GM19372 (cell line): ENCODE measurements around the gene FGFR3.

Source experiments
- ATAC-seq: cut with Tn5 transposase; IDR thresholded peaks from one replicate; pipeline ENCODE4 v1.9.1; 2021; ENCODE audit warnings: mild to moderate bottlenecking, low read depth, moderate library complexity; ENCODE audit not compliant: unreplicated experiment

FGFR3 gene

DNA sequence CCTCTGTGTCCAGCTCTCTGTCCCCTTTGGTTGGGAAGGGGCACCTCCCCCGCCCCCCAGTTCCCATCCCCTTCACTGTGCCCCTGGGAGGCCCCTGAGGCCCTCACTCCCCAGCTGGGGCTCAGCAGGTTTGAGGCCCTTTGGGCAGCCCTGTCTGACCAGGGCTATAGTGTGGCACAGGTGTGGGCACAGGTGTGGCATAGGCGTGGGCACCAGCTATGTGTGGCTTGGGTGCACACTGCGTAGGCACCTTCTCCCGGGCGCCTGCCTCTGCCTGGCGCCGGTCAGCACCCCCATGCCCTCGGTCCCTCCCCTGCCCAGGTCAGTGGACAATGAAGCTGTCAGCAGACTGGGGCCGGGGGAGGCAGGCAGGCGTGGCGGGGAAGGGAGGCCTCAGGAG, 7.5 kb upstream of the FGFR3 start:
- ATAC-seq = no peak

DNA sequence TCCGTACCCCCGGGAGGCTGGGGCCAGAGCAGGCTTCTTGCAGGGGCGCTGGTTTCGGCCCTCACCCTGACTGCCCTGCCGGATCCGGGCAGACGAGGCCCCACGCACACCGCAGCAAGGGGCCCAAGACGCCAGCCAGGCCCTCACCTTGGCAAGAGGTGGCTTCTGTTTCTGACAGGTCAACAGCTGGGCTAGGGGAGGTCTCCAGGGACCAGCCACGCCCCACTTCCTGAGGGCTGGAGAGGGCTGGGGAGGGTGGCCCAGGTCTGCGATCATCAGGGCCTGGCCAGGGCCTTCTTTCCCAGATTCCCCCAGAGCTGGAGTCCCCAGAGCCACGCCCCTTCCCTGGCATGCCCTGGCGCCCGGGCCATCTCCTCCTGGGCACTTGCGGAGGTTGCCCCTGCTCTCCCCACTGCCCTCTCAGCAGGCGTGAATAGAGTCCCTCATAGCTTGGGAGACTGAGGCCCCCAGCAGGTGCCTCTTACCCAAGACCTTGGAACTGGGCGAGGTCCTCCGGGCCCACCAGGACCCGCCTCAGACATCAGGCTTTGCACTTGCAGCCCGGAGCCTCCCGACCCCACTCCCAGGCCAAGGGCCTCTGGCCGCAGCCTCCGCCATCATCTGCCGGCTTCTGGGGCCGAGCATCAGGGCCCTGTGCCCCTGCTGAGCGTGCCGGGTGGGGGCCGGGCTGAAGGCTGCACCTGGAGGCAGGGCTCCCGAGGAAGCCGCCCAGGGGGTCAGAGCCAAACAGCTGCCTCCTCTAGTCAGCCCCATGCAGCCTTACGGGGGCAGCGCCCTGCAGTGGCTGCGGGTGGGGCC, 6.3 kb upstream of the FGFR3 start:
- ATAC-seq = no peak

DNA sequence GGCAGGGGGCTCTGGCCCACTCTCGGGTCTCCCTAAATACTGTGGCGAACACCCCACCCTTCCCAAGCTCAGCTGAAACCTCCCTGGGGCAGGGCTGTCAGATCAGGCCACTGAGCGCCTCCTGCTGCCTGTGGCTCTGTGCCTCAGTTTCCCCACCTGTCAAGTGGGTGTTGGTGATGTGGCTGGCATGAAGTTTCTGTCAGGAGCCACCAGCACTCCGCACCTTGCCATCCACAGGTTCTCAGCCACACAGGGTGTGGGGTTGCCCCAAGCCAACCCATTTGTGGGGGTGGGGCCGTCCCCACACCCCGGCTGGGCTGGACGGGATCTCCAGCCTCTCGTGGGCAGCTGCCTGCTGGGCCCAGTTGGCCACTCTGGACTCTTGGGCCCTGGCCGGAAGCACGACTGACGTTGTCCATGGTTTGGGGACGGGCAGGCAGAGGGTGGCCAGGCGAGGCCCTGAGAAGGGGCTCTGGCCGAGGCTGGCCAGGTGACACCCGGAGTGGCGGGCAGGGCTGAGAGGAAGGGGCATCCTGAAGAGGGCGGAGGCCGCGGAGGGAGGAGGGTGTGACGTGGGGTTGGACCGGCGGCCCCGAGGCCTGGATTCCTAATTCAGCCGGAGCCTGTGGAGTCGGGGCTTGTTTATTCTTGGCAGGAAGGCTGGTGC, 5.5 kb upstream of the FGFR3 start:
- ATAC-seq = no peak

DNA sequence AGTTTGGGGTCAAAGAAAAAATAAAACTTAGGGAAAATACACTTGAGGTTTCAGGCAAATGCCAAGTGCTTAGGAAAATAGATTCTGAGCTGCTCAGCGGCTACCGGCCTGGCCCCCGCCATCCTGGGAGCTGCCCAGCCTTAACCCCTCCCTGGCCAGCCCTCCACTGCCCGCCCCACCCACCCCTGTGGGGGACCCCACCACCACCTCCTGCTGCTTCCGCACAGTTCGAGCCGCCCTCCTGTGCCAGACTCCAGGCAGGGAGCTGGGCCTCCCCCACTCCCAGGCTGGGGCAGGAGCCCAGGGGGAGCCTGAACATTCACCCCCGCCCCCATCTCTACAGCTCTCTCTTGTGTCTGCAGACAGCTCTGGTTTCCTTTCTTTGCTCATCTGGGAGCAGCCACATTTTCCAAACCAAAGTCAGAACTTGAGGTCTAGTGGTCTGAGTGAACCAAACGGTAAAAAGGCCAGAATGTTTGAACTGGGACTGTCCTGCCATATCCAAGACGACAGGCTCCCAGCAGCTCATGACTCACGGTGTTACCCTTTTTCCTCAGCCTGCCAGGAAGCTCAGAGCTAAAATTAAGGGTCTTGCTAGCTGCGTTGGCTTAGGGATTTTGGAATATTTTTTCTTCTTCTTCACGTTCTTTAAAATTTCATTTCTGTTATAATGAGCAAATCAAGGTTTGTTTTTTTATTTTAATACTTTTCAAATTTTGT, 4.7 kb upstream of the FGFR3 start:
- no peak for ATAC-seq

DNA sequence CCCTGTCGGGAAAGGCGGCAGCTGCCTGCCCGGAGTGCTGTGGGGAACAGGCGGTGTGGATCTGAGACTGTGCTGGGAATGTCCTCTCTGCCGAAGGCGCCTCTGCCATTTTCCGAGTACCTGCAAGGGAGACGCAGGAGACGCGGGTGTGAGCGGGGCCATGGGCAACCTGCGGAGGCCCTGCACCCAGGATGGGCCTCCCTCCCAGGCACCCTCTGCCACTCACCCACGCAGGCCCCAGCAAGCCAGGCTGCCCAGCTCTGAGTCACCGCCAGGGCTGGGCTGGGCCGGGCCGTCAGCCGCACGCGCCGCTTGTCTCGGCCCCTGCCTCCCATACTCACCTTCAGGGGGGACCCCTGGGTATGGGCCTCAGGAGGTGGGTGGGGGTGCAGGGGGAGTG, 3.5 kb upstream of the FGFR3 start:
- no peak for ATAC-seq

DNA sequence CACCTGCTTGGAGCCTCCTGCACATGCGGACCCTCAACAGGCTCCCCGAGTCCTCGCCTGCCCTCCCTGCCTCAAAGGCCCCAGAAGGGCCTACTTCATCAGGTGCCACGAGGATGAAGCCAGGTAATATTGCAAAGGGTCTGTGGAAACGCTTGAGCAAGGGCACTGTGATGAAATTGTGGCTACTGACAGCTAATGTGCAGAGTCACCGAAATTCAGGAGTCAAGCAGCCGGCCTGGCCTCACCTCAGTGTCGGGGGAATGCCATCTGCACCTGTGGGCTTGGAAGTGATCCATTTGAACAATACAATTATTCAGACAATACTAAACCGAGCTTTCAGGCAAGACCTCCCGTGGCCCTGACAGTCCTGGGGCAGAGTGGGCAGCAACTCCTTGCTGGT, 3.1 kb upstream of the FGFR3 start:
- ATAC-seq = no peak

DNA sequence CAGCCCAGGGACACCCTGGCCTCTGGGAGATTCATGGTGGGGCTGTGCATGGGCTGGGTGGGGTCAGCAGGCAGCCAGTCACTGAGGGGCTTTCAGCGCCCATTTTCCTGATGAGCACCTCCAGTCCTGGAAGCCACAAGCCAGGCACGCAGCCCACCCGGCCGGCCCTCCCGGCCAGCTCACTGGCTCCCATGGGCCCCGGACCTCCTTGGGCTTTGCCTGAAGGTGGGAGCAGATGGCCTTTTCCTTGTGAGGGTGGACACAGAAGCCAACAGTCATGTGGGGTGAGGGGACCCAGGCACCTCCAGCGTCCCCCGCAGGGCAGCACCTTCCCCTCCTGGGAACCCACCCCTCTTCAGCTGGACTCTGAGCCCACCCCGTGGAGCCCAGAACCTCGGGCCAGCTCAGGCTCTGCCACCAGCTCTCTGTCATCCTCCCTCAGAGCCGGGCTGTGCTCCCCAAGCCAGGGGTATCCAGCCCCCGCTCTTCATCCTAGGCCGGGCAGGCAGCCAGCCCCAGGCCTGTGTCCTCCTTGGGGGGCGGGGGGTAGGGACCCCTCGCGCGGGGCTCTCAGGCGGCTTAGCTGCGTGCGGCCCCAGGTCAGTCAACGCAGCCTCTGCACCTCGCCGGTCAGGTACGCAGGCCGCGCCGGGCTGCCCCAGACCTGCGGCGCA, 798 bp upstream of the FGFR3 start:
- no peak for ATAC-seq

DNA sequence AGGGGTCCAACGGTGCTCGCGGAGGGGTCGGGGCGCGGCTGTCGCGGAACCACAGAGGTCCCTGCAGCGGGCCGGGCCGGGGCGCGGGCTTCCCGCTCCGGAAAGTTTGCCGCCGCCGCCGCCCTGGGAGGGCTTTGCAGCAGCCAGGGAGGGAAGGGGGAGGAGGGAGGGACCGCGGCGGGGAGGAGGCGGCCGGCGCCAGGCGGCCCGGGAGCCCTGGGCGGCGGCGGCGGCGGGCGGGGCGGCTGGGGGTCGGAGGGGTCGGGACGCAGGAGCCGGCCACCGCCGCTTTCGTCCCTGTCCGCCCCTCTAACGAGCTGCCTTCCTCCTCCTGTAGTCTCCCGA, 375 bp downstream of the FGFR3 start:
- no peak for ATAC-seq

DNA sequence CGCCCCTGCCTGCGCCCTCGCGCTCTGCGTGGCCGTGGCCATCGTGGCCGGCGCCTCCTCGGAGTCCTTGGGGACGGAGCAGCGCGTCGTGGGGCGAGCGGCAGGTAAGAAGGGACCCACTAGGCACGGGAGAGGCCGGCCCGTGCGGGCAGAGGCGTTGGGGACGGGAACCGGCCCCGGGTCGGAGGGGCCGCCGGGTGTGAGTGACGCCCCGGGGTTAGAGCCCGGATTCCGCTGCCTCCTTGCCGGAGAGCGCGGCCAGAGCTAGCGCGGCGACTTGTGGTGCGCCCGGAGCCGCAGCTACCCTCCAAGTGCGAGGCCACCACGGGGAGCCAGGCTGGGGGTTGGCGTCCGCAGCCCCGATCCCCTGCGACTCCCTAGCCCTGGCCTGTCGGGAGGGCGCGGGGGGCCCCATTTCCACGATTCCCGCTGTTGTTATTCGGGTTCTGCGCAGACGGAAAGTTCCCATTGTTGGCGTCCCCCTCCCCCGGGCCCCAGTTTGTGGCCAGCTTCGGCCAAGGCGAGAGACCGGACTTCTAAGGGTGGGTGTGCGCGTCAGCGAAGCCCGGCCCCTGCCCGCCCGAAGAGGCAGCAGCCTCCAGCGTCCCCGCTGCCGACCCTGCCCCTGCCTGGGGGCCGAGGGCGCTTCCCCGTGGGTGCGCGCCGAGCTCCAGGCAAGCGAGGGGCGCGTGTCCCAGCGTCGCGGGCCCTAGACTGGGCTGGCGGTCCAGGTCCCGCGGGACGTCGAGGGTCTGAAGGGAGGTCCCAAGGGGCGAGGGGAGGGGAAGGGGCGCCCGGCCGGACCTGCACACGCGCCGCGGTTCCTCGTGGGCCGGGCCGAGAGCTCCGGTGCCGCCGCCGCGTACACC, 1.1 kb downstream of the FGFR3 start:
- ATAC-seq = no peak

DNA sequence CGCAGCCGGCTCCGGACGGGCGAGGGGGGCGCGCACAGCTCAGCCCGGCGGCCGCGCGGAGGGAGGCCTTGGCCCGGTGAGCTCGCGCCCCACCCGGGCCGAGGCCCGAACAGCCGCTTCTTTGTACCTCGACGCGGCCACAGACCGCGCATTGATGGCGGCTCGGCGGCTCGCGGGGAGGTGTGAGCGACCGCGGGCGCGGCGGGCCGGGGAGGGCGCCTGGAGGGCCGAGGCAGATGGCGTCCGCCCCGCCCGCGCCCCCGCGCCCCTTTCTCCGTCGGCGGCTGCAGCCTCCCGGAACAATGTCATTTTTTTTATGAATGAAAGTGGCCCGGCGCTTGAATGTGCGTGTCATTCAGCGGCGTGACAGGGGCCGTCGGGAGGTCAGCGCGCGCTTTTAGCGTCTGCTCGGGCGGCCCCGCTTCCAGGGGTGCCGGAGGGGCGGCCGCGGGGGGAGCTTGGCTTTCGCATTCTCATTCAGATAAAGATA, 1.8 kb downstream of the FGFR3 start:
- ATAC-seq = no peak

DNA sequence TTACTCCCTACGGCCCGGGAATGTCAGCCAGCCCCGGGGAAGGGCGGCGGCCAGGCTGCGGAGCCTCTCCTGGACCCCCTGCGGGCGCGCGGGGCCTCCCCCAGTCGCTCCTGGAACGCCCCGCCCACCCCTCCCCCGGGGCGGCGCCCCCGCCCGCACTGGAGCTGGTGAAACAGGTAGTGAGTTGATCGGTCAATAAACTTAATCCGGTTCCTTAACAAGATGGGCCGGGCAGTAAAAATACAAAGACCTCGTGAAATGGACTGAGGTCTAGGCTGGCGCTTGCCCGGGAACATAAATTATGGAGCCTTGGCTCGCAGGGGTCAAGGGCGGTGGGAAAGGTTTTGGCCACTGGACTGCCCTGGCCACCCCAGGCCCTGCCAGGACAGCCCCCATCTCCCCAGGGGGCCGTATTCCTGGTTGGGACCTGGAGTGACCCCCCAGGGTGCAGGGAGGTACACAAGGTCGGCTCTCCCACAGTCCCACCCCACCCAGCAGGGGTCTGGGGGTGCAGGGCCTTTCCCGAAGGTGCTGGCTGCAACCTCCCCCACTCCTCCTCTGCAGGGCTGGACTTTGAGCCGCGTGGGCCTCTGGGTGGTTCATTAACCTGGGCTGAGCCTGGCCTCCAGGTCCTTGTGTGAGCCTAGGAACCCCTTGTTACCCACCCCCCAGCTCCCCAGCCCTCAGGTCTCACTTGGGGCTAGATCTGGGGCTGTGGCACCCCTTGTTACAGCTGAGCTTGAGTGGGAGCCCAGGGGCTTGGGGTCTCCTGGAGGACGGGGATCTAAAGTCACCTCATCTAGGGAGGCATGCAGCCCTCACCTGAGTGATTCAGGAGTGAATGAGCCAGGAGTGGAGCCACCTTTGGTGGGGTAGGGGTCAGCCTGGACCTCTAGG, 2.5 kb downstream of the FGFR3 start:
- no peak for ATAC-seq

DNA sequence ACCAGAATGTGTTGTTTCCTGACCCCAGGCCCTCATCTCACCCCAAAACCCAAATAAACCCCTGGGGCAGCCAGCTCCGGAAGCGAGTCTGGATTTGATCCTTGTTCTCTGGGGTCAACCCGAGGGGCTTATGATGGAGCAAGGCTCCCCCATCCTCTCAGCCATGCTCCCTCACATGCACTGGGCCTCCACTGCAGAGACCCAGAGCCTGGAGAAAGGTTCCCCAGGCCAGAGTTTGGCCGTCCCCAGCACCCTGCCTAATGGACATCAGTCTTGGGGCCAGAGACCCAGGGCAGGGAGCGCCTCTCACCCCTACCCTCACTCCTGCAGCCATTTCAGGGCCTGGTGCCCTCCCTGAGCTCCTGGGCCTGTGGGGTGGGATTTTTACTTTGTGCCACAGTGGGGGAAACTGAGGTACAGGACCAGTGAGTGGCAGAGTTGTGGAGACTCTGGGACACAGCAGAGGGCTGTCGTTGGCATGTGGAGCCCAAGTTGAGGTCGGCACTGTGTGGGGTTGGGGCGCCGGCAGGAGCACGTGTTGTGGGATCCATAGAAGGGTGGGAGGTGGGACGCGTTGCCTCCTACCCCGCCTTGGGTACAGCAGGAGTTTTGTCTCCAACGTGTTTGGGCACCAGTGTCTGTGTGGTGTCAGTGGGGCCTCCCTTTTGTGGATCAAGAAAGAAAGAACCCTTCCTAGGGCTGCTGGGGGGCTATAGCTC, 3.6 kb downstream of the FGFR3 start:
- no peak for ATAC-seq

DNA sequence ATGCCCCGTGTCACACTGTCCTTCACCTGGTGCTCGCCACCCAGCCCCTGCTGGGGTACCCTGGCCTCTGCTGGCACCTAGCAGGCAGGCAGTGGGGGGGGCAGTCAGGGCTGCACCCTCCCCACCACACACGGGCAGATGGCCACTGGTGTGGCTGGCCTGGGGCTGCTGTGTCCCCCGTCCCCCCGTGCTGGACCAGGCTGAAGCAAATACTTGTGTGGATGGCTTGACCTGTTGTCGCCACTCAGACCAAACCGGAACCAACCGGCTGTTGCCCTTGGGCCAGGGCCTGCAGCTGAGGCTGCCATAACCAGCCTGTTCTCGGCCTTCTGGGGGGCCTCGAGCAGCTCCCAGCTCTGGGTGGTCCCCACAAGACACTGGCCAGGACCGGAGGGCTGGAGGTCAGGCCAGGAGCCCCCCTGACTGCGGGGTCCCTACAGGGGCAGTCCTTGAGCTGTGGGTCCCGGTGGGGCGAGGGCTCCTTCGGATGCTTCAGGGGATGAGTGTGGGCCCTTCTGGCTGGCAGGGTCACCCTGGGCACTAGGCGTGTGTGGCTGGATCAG, 4.3 kb downstream of the FGFR3 start:
- ATAC-seq = no peak

DNA sequence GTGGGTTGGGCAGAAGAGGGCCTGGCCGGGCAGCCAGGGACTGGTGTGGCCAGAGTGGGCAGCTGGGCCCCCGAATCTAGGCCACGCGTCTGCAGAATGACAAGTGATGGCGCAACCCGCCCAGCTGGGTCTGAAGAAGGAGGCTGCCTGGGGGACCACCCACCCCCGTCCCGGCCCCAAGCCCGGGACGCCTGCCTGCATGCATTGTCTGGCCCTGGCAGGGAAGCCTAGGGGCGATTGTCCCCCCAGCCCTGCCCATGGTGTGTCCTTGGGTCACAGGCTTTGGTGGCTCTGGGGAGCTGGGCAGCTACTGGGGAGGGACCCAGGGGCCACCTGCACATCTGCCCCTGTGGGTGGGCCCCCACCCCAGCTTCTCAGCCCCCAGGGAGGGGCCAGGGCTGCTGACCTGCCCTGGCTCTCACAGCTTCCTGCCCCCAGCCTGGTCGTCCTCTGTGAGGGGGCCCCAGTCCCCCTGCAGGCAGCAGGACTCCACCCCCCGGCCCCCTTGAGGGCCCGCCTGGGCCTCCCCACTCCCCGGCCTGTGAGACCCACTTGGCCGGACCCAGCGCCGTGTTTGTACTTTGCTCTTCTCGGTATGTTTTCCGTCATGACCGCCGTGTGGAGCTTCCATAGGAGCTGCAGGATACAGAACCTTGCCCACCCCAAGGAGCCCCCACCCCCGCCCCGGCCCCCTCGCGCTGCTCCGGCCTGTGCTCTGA, 4.9 kb downstream of the FGFR3 start:
- no peak for ATAC-seq

DNA sequence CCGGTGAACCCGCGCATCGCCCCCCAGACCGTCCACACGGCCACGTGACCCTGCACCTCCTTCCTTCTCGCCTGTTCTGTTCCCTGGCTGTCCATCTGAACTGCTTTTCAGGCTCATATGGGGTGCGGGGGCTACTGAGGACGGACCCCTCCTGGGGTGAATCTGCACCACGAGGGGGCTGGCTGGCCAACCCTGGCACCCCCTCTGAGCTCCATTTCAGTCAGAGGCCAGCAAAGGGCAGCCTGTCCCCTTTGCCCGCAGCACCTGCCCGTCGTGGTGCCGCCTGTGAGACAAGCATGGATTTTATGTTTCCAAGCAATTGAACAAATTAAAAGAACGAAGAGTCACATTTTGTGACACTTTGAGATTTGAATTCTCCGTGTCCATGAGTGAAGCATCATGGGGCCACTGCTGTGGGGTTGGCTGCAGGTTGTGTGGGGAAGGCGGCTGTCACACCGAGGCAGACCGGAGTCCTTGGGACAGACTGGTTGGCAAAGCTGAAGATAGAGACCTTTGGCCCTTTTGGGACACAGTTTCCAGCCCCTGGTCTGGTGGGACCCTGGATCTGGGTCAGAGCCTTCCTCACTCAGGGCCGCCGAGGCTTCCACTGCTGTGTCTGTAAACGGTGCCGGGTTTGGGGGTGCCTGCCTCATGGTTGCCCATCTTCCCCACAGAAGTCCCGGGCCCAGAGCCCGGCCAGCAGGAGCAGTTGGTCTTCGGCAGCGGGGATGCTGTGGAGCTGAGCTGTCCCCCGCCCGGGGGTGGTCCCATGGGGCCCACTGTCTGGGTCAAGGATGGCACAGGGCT, 5.7 kb downstream of the FGFR3 start:
- no peak for ATAC-seq
